SK-N-SH (cell line): ENCODE measurements around the gene CTDP1. TPM values are rescaled to one million over a fixed set of nuclear protein-coding genes. Genes with fewer than 3 reads are reported as not detected.

ENCODE experiments used
- CTCF ChIA-PET: fragments of 300-600, 350-600 bp; formaldehyde crosslinking; extraction: SDS; loops from one replicate; lab custom pipeline; 2021; lab: Yijun Ruan, JAX
- POLR2A ChIA-PET: fragments of 350-600 bp; sonication (Branson Sonifier 250); formaldehyde crosslinking; extraction: SDS; loops from one replicate; lab custom pipeline; 2020; ENCODE audit warnings: antibody characterized with exemption, inconsistent platforms; lab: Yijun Ruan, JAX
- DNase-seq: peaks from one replicate; pipeline ENCODE4 v3.0.0; 2012
- H2AFZ ChIP-seq: fragments of 200-600 bp; sonication (generic); 2 replicates; pipeline ENCODE4 v1.8.1; 2016; ENCODE audit warnings: antibody characterized with exemption, mild to moderate bottlenecking, low read depth
- H3F3A ChIP-seq: fragments of 200-600 bp; sonication (generic); replicated peaks from 2 replicates; pipeline ENCODE3; 2016; ENCODE audit warnings: antibody characterized with exemption, mild to moderate bottlenecking; ENCODE audit not compliant: insufficient read depth
- H3K27ac ChIP-seq, 2 experiments: fragments of 200-500 bp in 1 of 2; fragments of 200-600 bp in 1 of 2; sonication (Bioruptor generic) in 1 of 2; sonication (generic), shearing (Covaris generic) in 1 of 2; 2 replicates each; pipeline versions ENCODE4 v1.5.1 to v1.6.1; 2014 to 2016; ENCODE audit warnings: low read depth in 2 of 2, inconsistent platforms in 1 of 2, low read length in 1 of 2, mild to moderate bottlenecking in 1 of 2, mixed read lengths in 1 of 2
- H3K27me3 ChIP-seq: fragments of 200-600 bp; sonication (generic), shearing (Covaris generic); 2 replicates; pipeline ENCODE4 v1.6.1; 2016; ENCODE audit warnings: mixed run types; ENCODE audit not compliant: insufficient read depth
- H3K36me3 ChIP-seq, 2 experiments: fragments of 200-500 bp in 1 of 2; fragments of 200-600 bp in 1 of 2; sonication (Bioruptor generic) in 1 of 2; sonication (generic) in 1 of 2; replicated peaks in 1 of 2; 2 replicates each; pipeline versions ENCODE3 to v1.5.1; 2014 to 2016; ENCODE audit warnings: low read length in 1 of 2, mild to moderate bottlenecking in 1 of 2; ENCODE audit not compliant: insufficient read depth in 2 of 2, control insufficient read depth in 1 of 2
- H3K4me1 ChIP-seq, 2 experiments: fragments of 200-500 bp in 1 of 2; fragments of 200-600 bp in 1 of 2; sonication (Bioruptor generic) in 1 of 2; sonication (generic), shearing (Covaris generic) in 1 of 2; 2 replicates each; pipeline versions ENCODE4 v1.5.1 to v1.6.1; 2014 to 2016; ENCODE audit warnings: low read depth in 1 of 2, low read length in 1 of 2, mixed run types in 1 of 2; ENCODE audit not compliant: insufficient read depth in 2 of 2, control insufficient read depth in 1 of 2
- H3K4me2 ChIP-seq: fragments of 200-600 bp; sonication (generic), shearing (Covaris generic); 2 replicates; pipeline ENCODE4 v1.6.1; 2017; ENCODE audit warnings: mixed run types
- H3K4me3 ChIP-seq, 2 experiments: fragments of 200-500 bp in 1 of 2; fragments of 200-600 bp in 1 of 2; sonication (Bioruptor generic) in 1 of 2; sonication (generic), shearing (Covaris generic) in 1 of 2; 2 replicates each; pipeline versions ENCODE4 v1.5.1 to v1.8.1; 2014 to 2016; ENCODE audit warnings: low read depth in 2 of 2, inconsistent platforms in 1 of 2, low read length in 1 of 2, mild to moderate bottlenecking in 1 of 2, mixed read lengths in 1 of 2, moderate library complexity in 1 of 2
- H3K79me2 ChIP-seq: fragments of 200-600 bp; sonication (generic); 2 replicates; pipeline ENCODE4 v1.8.1; 2017; ENCODE audit warnings: mild to moderate bottlenecking; ENCODE audit not compliant: insufficient read depth
- H3K9ac ChIP-seq: fragments of 200-600 bp; sonication (generic); 2 replicates; pipeline ENCODE4 v1.6.1; 2017; ENCODE audit warnings: mixed run types
- H3K9me2 ChIP-seq: fragments of 200-600 bp; sonication (generic); 2 replicates; pipeline ENCODE4 v1.6.1; 2017; ENCODE audit warnings: mixed run types
- H3K9me3 ChIP-seq: fragments of 200-600 bp; sonication (generic); 2 replicates; pipeline ENCODE4 v1.6.1; 2017; ENCODE audit warnings: mixed run types, mild to moderate bottlenecking, moderate library complexity
- H4K20me1 ChIP-seq: fragments of 200-600 bp; sonication (generic); 2 replicates; pipeline ENCODE4 v1.6.1; 2017; ENCODE audit warnings: mild to moderate bottlenecking, mixed run types; ENCODE audit not compliant: insufficient read depth
- CHD2 ChIP-seq: fragments of 150-350 bp; IDR thresholded peaks from 2 replicates; pipeline ENCODE4 v1.6.1; 2018; ENCODE audit warnings: low read length; ENCODE audit not compliant: partially characterized antibody
- ELF1 ChIP-seq: IDR thresholded peaks from 2 replicates; pipeline ENCODE4 v1.4.0; 2012
- EZH2phosphoT487 ChIP-seq: fragments of 200-600 bp; sonication (generic); IDR thresholded peaks from 2 replicates; pipeline ENCODE4 v1.6.1; 2017; ENCODE audit warnings: low read depth, mixed run types, mild to moderate bottlenecking, antibody characterized with exemption, moderate library complexity, borderline replicate concordance
- FOXM1 ChIP-seq: IDR thresholded peaks from 2 replicates; pipeline ENCODE4 v1.4.0; 2012; ENCODE audit warnings: low read depth, mild to moderate bottlenecking
- MXI1 ChIP-seq: IDR thresholded peaks from 2 replicates; pipeline ENCODE4 v1.6.1; 2012; ENCODE audit warnings: mild to moderate bottlenecking, low read depth, low read length, improper control_type of control experiment
- POLR2AphosphoS5 ChIP-seq: IDR thresholded peaks from 2 replicates; pipeline ENCODE4 v1.6.1; 2012; ENCODE audit warnings: low read depth, low read length
- RXRA ChIP-seq: IDR thresholded peaks from 2 replicates; pipeline ENCODE4 v1.4.0; 2012; ENCODE audit warnings: low read depth, mild to moderate bottlenecking, borderline replicate concordance
- TAF1 ChIP-seq: IDR thresholded peaks from 2 replicates; pipeline ENCODE4 v1.6.1; 2012; ENCODE audit warnings: low read depth, mild to moderate bottlenecking, low read length, moderate library complexity, borderline replicate concordance
- WGBS: methylation state at CpG from one replicate; pipeline ENCODE4 v1.1.6; 2017; ENCODE audit warnings: low lambda C conversion rate; 5-methylcytosine and 5-hydroxymethylcytosine counted together
- polyA plus RNA-seq, 3 experiments: library from polyadenylated mRNA; depleted of rRNA; stranded (reverse); fragments of >200 nt; gene quantifications; 2 replicates each; pipeline ENCODE4 v1.2.3, GENCODE V29; 2012
- TF ChIP-seq, protein P1 (sequence below): IDR thresholded peaks from 2 replicates; pipeline ENCODE4 v1.6.1; 2012; ENCODE audit warnings: mild to moderate bottlenecking, low read depth, low read length, moderate library complexity
- TF ChIP-seq, protein P2 (sequence below): fragments of 150-350 bp; IDR thresholded peaks from 2 replicates; pipeline ENCODE4 v1.6.1; 2017; ENCODE audit warnings: antibody characterized with exemption, low read length, low read depth, borderline replicate concordance
- TF ChIP-seq, protein P3 (sequence below): fragments of 150-350 bp; IDR thresholded peaks from 2 replicates; pipeline ENCODE4 v1.6.1; 2016; ENCODE audit warnings: mild to moderate bottlenecking, low read depth, low read length
- TF ChIP-seq, protein P4 (sequence below): IDR thresholded peaks from 2 replicates; pipeline ENCODE4 v1.4.0; 2012; ENCODE audit warnings: low read depth

The CTDP1 gene
- polyA plus RNA-seq, 1 of the 3 experiments (the other 2 are of a cell fraction) = 15.6 TPM

DNA sequence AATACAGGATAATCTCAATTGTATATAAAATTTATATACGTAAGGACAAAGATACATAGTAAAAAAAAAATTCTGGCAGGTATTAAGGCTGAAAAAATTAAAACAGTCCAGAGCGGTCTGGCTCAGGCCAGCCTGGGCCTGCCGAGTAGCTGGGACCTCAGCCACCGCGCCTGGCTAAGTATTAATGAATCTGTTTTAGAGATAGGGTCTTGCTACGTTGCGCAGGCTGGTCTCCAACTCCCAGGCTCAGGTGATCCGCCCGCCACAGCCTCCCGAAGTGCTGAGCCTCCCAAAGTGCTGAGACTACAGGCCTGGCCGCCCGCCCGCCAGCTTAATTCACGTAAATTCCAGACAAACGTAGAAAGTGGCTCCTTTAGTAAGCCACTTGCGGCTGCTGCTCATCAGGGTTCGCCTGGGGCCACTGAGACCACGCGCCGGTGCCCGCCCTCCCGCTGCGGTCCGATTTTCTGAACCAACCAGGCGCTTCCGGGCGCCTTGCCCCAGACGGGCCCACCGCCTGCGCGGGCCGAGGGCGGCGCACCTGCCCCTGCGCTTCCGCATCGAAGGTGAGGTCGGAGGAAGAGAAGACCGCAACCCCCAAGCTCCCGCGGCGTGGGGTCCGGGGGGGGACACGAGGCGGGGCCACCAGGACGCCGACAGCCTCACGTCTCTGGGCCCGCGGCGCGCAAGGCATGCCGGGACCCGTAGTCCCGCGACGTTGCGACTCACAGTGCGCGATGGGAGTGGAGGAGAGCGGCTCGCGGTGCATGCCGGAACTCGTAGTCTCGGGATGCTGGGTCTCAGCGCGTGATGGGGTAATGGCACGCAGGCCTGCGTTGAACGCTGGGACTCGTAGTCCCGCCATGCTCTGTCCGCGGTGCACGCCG is 695 bp upstream of the CTDP1 start (continued):
- TF ChIP-seq, protein P1, sequence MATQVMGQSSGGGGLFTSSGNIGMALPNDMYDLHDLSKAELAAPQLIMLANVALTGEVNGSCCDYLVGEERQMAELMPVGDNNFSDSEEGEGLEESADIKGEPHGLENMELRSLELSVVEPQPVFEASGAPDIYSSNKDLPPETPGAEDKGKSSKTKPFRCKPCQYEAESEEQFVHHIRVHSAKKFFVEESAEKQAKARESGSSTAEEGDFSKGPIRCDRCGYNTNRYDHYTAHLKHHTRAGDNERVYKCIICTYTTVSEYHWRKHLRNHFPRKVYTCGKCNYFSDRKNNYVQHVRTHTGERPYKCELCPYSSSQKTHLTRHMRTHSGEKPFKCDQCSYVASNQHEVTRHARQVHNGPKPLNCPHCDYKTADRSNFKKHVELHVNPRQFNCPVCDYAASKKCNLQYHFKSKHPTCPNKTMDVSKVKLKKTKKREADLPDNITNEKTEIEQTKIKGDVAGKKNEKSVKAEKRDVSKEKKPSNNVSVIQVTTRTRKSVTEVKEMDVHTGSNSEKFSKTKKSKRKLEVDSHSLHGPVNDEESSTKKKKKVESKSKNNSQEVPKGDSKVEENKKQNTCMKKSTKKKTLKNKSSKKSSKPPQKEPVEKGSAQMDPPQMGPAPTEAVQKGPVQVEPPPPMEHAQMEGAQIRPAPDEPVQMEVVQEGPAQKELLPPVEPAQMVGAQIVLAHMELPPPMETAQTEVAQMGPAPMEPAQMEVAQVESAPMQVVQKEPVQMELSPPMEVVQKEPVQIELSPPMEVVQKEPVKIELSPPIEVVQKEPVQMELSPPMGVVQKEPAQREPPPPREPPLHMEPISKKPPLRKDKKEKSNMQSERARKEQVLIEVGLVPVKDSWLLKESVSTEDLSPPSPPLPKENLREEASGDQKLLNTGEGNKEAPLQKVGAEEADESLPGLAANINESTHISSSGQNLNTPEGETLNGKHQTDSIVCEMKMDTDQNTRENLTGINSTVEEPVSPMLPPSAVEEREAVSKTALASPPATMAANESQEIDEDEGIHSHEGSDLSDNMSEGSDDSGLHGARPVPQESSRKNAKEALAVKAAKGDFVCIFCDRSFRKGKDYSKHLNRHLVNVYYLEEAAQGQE = no peak
- TF ChIP-seq EZH2phosphoT487 (no peak), POLR2AphosphoS5 (peak; percentile 44; the same call in 1 of the 2 replicates), FOXM1 (no peak), TAF1 (no peak)
- TF ChIP-seq, protein P2, sequence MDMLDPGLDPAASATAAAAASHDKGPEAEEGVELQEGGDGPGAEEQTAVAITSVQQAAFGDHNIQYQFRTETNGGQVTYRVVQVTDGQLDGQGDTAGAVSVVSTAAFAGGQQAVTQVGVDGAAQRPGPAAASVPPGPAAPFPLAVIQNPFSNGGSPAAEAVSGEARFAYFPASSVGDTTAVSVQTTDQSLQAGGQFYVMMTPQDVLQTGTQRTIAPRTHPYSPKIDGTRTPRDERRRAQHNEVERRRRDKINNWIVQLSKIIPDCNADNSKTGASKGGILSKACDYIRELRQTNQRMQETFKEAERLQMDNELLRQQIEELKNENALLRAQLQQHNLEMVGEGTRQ = 0 out of 2 replicates have a peak, but pooled peaks have one; percentile 5
- TF ChIP-seq, protein P3, sequence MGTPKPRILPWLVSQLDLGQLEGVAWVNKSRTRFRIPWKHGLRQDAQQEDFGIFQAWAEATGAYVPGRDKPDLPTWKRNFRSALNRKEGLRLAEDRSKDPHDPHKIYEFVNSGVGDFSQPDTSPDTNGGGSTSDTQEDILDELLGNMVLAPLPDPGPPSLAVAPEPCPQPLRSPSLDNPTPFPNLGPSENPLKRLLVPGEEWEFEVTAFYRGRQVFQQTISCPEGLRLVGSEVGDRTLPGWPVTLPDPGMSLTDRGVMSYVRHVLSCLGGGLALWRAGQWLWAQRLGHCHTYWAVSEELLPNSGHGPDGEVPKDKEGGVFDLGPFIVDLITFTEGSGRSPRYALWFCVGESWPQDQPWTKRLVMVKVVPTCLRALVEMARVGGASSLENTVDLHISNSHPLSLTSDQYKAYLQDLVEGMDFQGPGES = no peak

DNA sequence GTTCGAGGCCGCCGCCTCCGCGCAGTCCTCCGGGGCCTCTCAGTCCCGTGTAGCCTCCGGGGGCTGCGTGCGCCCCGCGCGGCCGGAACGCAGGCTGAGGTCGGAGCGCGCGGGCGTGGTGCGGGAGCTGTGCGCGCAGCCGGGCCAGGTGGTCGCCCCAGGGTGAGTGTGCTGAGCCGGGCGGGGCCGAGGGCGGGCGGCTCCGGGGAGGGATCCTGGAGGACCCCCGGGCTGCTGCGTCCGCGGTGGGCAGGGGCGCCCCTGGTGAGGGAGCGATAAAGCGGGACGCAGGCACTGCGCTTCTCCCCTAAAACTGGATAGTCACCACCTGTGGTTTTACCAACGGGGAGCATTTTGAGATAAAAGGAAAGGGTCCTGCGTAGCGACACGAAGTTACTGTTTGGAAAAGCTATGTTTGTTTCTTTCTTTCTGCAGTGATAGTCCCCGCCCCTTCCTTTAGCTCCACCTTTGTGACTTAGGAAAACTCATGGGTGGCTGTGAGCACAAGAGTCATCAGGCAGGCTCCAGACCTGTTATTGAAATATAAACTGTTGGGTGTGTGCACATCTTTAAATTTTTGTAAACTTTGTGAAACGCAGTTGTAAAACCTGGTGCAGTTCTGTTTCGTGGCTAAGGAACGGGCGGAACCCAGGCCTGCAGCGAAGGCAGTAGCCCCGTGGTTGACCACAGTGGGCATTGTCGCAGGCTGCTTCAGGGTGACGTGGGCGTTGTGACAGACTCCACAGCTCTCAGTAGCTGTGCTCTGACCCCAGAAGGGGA is 687 bp downstream of the CTDP1 start:
- peak overlapping the region; percentile 97 for H3K4me2 ChIP-seq
- CTCF ChIA-PET = interaction anchor here (0.6 to 0.7 kb wide), 2 partner anchors 35 to 134 kb away, joined by 3 to 4 read pairs; no protein-coding TSS in a partner anchor
- WGBS = 4% methylated on average over 22 of the region's 54 CpGs
- no peaks in the 10 kb centered on the region for H3F3A ChIP-seq
- 0 out of 2 replicates have a peak overlapping the region, but pooled peaks have one; percentile 73 for H2AFZ ChIP-seq
- peaks cover 49% of the 10 kb centered on the region for H4K20me1 ChIP-seq
- no peaks in the 10 kb centered on the region for H3K9me3 ChIP-seq
- peaks cover 62% of the 10 kb centered on the region for H3K79me2 ChIP-seq
- DNase-seq = peak; percentile 68
- POLR2A ChIA-PET = no interaction called here
- no peak overlapping the region; a peak in 1 of 4 replicates for H3K27ac ChIP-seq
- peak overlapping the region; percentile 91 to 95 for H3K4me3 ChIP-seq
- no peaks in the 10 kb centered on the region for H3K9me2 ChIP-seq
- peaks cover 5 to 32% of the 10 kb centered on the region in 2 experiments; a peak in 3 of 4 replicates for H3K4me1 ChIP-seq
- H3K9ac ChIP-seq = peak overlapping the region; percentile 93
- no peaks in the 10 kb centered on the region for H3K27me3 ChIP-seq
- H3K36me3 ChIP-seq = peaks cover 5 to 10% of the 10 kb centered on the region in 2 experiments
- TF ChIP-seq POLR2AphosphoS5 = no peak
- no peak for TF ChIP-seq CHD2
- TF ChIP-seq, protein P4, sequence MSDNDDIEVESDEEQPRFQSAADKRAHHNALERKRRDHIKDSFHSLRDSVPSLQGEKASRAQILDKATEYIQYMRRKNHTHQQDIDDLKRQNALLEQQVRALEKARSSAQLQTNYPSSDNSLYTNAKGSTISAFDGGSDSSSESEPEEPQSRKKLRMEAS = no peak
- TF ChIP-seq, protein P3 = no peak
- TF ChIP-seq MXI1 = 0 out of 2 replicates have a peak, but pooled peaks have one; percentile 19
- TF ChIP-seq, protein P1 = no peak
- no peak for TF ChIP-seq ELF1
- no peak for TF ChIP-seq RXRA
